Neural crest cell (in vitro differentiated cells): ENCODE results near the gene NTNG1. TPM values are rescaled to one million over a fixed set of nuclear protein-coding genes. Genes with fewer than 3 reads are reported as not detected.

Source experiments
- DNase-seq: peaks from one replicate; pipeline ENCODE4 v3.0.0; 2021; ENCODE audit warnings: low read depth, mixed read lengths, low spot score
- H3K27ac Mint-ChIP-seq: one replicate; pipeline ENCODE4 v1.8.0; 2021; ENCODE audit warnings: mild to moderate bottlenecking, mixed read lengths; ENCODE audit not compliant: unreplicated experiment
- H3K27me3 Mint-ChIP-seq: 2 replicates; pipeline ENCODE4 v1.8.0; 2021; ENCODE audit warnings: low read depth, mild to moderate bottlenecking, mixed read lengths
- H3K36me3 Mint-ChIP-seq: 2 replicates; pipeline ENCODE4 v1.8.0; 2021; ENCODE audit warnings: low read depth, mild to moderate bottlenecking, mixed read lengths
- H3K4me1 Mint-ChIP-seq: 2 replicates; pipeline ENCODE4 v1.8.0; 2021; ENCODE audit warnings: mixed read lengths
- H3K4me3 Mint-ChIP-seq: one replicate; pipeline ENCODE4 v1.8.0; 2021; ENCODE audit warnings: mild to moderate bottlenecking, mixed read lengths
- H3K9me3 Mint-ChIP-seq: 2 replicates; pipeline ENCODE4 v1.8.0; 2021; ENCODE audit warnings: mixed read lengths
- CTCF ChIP-seq: fragments of 200-600 bp; sonication (generic); conservative IDR thresholded peaks from 2 replicates; pipeline ENCODE4 v1.5.0; 2021; ENCODE audit warnings: antibody characterized with exemption, mild to moderate bottlenecking
- total RNA-seq: library from RNA; stranded (reverse); gene quantifications from 2 replicates; pipeline ENCODE4 v1.2.1, GENCODE V29; 2021

Gene NTNG1
- total RNA-seq, 1 donor from 2014 or later = 1.1 TPM

- DNase-seq = no peak
- no peaks in the 10 kb centered on the region for H3K4me1 Mint-ChIP-seq
- H3K27me3 Mint-ChIP-seq = no peaks in the 10 kb centered on the region
- H3K4me3 Mint-ChIP-seq = no peak overlapping the region
- H3K9me3 Mint-ChIP-seq = no peaks in the 10 kb centered on the region
- H3K27ac Mint-ChIP-seq = no peak overlapping the region
- no peaks in the 10 kb centered on the region for H3K36me3 Mint-ChIP-seq
- TF ChIP-seq CTCF = no peak
Observed at GRCh38 chr1:107450899-107451664, 310.2 kb downstream of the NTNG1 start.

- H3K4me3 Mint-ChIP-seq = no peak overlapping the region
- no peaks in the 10 kb centered on the region for H3K4me1 Mint-ChIP-seq
- no peaks in the 10 kb centered on the region for H3K27me3 Mint-ChIP-seq
- no peaks in the 10 kb centered on the region for H3K9me3 Mint-ChIP-seq
- H3K36me3 Mint-ChIP-seq = no peaks in the 10 kb centered on the region
- no peak for TF ChIP-seq CTCF
- DNase-seq = no peak
- no peak overlapping the region for H3K27ac Mint-ChIP-seq
Observed at GRCh38 chr1:107451715-107452114, 310.9 kb downstream of the NTNG1 start.

- Mint-ChIP-seq H3K4me3 (no peak overlapping the region), H3K27me3 (no peaks in the 10 kb centered on the region), H3K27ac (no peak overlapping the region), H3K36me3 (no peaks in the 10 kb centered on the region), H3K9me3 (no peaks in the 10 kb centered on the region), H3K4me1 (no peaks in the 10 kb centered on the region)
- no peak for DNase-seq
- TF ChIP-seq CTCF = no peak
Observed at GRCh38 chr1:107454791-107455190, 314.0 kb downstream of the NTNG1 start.

- Mint-ChIP-seq H3K27me3 (no peaks in the 10 kb centered on the region), H3K4me3 (no peak overlapping the region), H3K27ac (no peak overlapping the region), H3K4me1 (no peaks in the 10 kb centered on the region), H3K36me3 (no peaks in the 10 kb centered on the region), H3K9me3 (no peaks in the 10 kb centered on the region)
- DNase-seq = no peak
- TF ChIP-seq CTCF = no peak
Observed at GRCh38 chr1:107457989-107458388, 317.1 kb downstream of the NTNG1 start.

GRCh38 chr1:107459204-107459904 lies 318.5 kb downstream of the NTNG1 start:
- no peak overlapping the region for H3K27ac Mint-ChIP-seq
- H3K9me3 Mint-ChIP-seq = no peaks in the 10 kb centered on the region
- H3K4me3 Mint-ChIP-seq = no peak overlapping the region
- no peaks in the 10 kb centered on the region for H3K27me3 Mint-ChIP-seq
- TF ChIP-seq CTCF = no peak
- H3K4me1 Mint-ChIP-seq = peaks cover 3% of the 10 kb centered on the region
- H3K36me3 Mint-ChIP-seq = no peaks in the 10 kb centered on the region
- DNase-seq = no peak
